ENCODE results near the gene PAGE4. TPM values are rescaled to one million over a fixed set of nuclear protein-coding genes. Genes with fewer than 3 reads are reported as not detected.
A peak's percentile ranks its signal among the peaks of the same experiment; 100 is the strongest.

The PAGE4 gene
- total and polyA plus RNA-seq, 2 donors (not counting 1 experiment from before 2014, with no cell fraction given): not detected

GRCh38 chrX:49812177-49812576 is 16.9 kb upstream of the PAGE4 start:
- no peaks in the 10 kb centered on the region for H3K79me2 ChIP-seq (ENCODE audit: control insufficient read depth, insufficient read depth, low read length)
- H2AFZ ChIP-seq (ENCODE audit: low read length): no peak overlapping the region

GRCh38 chrX:49816435-49816834 is 12.7 kb upstream of the PAGE4 start:
- H3K4me3 ChIP-seq (replicated peaks in 1 of 4; ENCODE audit: control extremely low read depth in 1 of 4, insufficient read depth in 1 of 4, low read depth in 3 of 4, low read length in 4 of 4): no peak overlapping the region
- H3K27me3 ChIP-seq (ENCODE audit: control insufficient read depth, insufficient read depth, low read length): no peaks in the 10 kb centered on the region
- no peaks in the 10 kb centered on the region for H3K9me3 ChIP-seq (ENCODE audit: control insufficient read depth, insufficient read depth, low read depth, low read length)
- DNase-seq (ENCODE audit: low read depth in 2 of 2): no peak
- no peak overlapping the region for H3K9ac ChIP-seq (ENCODE audit: insufficient read depth, low read length)
- no peaks in the 10 kb centered on the region for H3K36me3 ChIP-seq (ENCODE audit: control insufficient read depth, insufficient read depth, low read length)
- H3K27ac ChIP-seq (ENCODE audit: insufficient read depth, low read length): no peak overlapping the region
- H2AFZ ChIP-seq (ENCODE audit: low read length): no peak overlapping the region
- H3K4me1 ChIP-seq (ENCODE audit: control insufficient read depth, extremely low read depth, insufficient read depth, low read length): no peaks in the 10 kb centered on the region
- no peak for TF ChIP-seq CTCF (conservative IDR thresholded peaks at IDR 0.05 in 1 of 2, IDR thresholded peaks at IDR 0.05 in 1 of 2; ENCODE audit: low read depth in 1 of 2, low read length in 2 of 2)
- TF ChIP-seq EZH2 (IDR thresholded peaks at IDR 0.05; ENCODE audit: low read length, missing control alignments): no peak
- no peaks in the 10 kb centered on the region for H4K20me1 ChIP-seq (ENCODE audit: control insufficient read depth, extremely low read depth, insufficient read depth, low read length)
- H3K4me2 ChIP-seq (ENCODE audit: extremely low read depth, insufficient read depth, low read length): no peak overlapping the region
- no peaks in the 10 kb centered on the region for H3K79me2 ChIP-seq (ENCODE audit: control insufficient read depth, insufficient read depth, low read length)

More at GRCh38 chrX:49812177-49812576, 16.9 kb upstream of the PAGE4 start:
- Histone ChIP-seq H3K27me3 (ENCODE audit: control insufficient read depth, insufficient read depth, low read length) (no peaks in the 10 kb centered on the region), H3K9ac (ENCODE audit: insufficient read depth, low read length) (no peak overlapping the region), H3K36me3 (ENCODE audit: control insufficient read depth, insufficient read depth, low read length) (no peaks in the 10 kb centered on the region), H3K27ac (ENCODE audit: insufficient read depth, low read length) (no peak overlapping the region), H3K4me3 (replicated peaks in 1 of 4; ENCODE audit: control extremely low read depth in 1 of 4, insufficient read depth in 1 of 4, low read depth in 3 of 4, low read length in 4 of 4) (no peak overlapping the region), H3K9me3 (ENCODE audit: control insufficient read depth, insufficient read depth, low read depth, low read length) (no peaks in the 10 kb centered on the region), H3K4me1 (ENCODE audit: control insufficient read depth, extremely low read depth, insufficient read depth, low read length) (no peaks in the 10 kb centered on the region), H4K20me1 (ENCODE audit: control insufficient read depth, extremely low read depth, insufficient read depth, low read length) (no peaks in the 10 kb centered on the region), H3K4me2 (ENCODE audit: extremely low read depth, insufficient read depth, low read length) (no peak overlapping the region)
- no peak for DNase-seq (ENCODE audit: low read depth in 2 of 2)
- no peak for TF ChIP-seq EZH2 (IDR thresholded peaks at IDR 0.05; ENCODE audit: low read length, missing control alignments)
- TF ChIP-seq CTCF (conservative IDR thresholded peaks at IDR 0.05 in 1 of 2, IDR thresholded peaks at IDR 0.05 in 1 of 2; ENCODE audit: low read depth in 1 of 2, low read length in 2 of 2): no peak

DNA sequence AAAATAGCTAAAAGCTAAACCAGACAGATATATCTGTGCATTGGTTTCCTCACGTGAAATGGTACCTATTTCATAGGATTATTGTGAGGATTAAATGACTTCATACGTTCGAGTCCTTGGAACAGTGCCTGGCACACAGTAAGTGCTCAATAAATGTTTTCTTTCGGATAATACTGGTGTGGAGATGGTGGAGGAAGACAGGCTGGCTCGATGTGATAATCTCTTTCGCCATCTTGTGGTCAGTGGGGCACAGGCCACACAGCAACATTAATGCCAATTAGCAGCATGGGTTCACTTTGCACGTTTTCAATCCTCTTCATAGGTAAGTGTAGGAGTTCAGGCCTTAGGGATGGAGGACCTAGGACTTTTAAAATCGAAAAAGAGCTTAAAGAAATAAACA is 9.3 kb downstream of the PAGE4 start:
- Histone ChIP-seq H3K4me2 (ENCODE audit: extremely low read depth, insufficient read depth, low read length) (no peak overlapping the region), H3K27me3 (ENCODE audit: control insufficient read depth, insufficient read depth, low read length) (no peaks in the 10 kb centered on the region), H2AFZ (ENCODE audit: low read length) (no peak overlapping the region), H3K4me1 (ENCODE audit: control insufficient read depth, extremely low read depth, insufficient read depth, low read length) (no peaks in the 10 kb centered on the region), H4K20me1 (ENCODE audit: control insufficient read depth, extremely low read depth, insufficient read depth, low read length) (no peaks in the 10 kb centered on the region), H3K79me2 (ENCODE audit: control insufficient read depth, insufficient read depth, low read length) (no peaks in the 10 kb centered on the region), H3K9ac (ENCODE audit: insufficient read depth, low read length) (no peak overlapping the region), H3K36me3 (ENCODE audit: control insufficient read depth, insufficient read depth, low read length) (no peaks in the 10 kb centered on the region), H3K9me3 (ENCODE audit: control insufficient read depth, insufficient read depth, low read depth, low read length) (no peaks in the 10 kb centered on the region), H3K27ac (ENCODE audit: insufficient read depth, low read length) (no peak overlapping the region), H3K4me3 (replicated peaks in 1 of 4; ENCODE audit: control extremely low read depth in 1 of 4, insufficient read depth in 1 of 4, low read depth in 3 of 4, low read length in 4 of 4) (no peak overlapping the region)
- peak; percentile 3 to 20 for DNase-seq (ENCODE audit: low read depth in 2 of 2)
- TF ChIP-seq EZH2 (IDR thresholded peaks at IDR 0.05; ENCODE audit: low read length, missing control alignments): no peak
- peak; percentile 43 to 63 for TF ChIP-seq CTCF (conservative IDR thresholded peaks at IDR 0.05 in 1 of 2, IDR thresholded peaks at IDR 0.05 in 1 of 2; ENCODE audit: low read depth in 1 of 2, low read length in 2 of 2)
